ENCODE measurements around the gene ABCD1. TPM values are rescaled to one million over a fixed set of nuclear protein-coding genes. Genes with fewer than 3 reads are reported as not detected.

ABCD1 gene
- total RNA-seq, 1 donor from 2014 or later, result 11.0 TPM

- intact Hi-C loops (cut with DNase I), result no loop called here
- peaks cover 20% of the 10 kb centered on the region for H3K4me1 ChIP-seq
- no peak overlapping the region for H3K4me3 ChIP-seq
- no peaks in the 10 kb centered on the region for H3K9me3 ChIP-seq
- no peaks in the 10 kb centered on the region for H3K27me3 ChIP-seq
- TF ChIP-seq CTCF (IDR thresholded peaks at IDR 0.05) (no peak), POLR2AphosphoS5 (IDR thresholded peaks at IDR 0.05; ENCODE audit: insufficient read depth in 1 of 2, low read depth in 1 of 2) (no peak)
- H3K27ac ChIP-seq, result no peak overlapping the region
- no peaks in the 10 kb centered on the region for H3K36me3 ChIP-seq
- DNase-seq (ENCODE audit: extremely low spot score in 2 of 2), result no peak
Observed at GRCh38 chrX:153769865-153770600, 45.4 kb downstream of the ABCD1 start.

- Histone ChIP-seq H3K27ac (no peak overlapping the region), H3K36me3 (no peaks in the 10 kb centered on the region), H3K4me1 (peaks cover 12% of the 10 kb centered on the region), H3K4me3 (no peak overlapping the region), H3K9me3 (no peaks in the 10 kb centered on the region), H3K27me3 (no peaks in the 10 kb centered on the region)
- TF ChIP-seq POLR2AphosphoS5 (IDR thresholded peaks at IDR 0.05; ENCODE audit: insufficient read depth in 1 of 2, low read depth in 1 of 2) (no peak), POLR2A (IDR thresholded peaks at IDR 0.05) (no peak), CTCF (IDR thresholded peaks at IDR 0.05) (no peak)
- no peak for DNase-seq (ENCODE audit: extremely low spot score in 2 of 2)
- intact Hi-C loops (cut with DNase I), result no loop called here
Observed at GRCh38 chrX:153770601-153771414, 46.2 kb downstream of the ABCD1 start.

- no peak overlapping the region for H3K4me3 ChIP-seq
- no peaks in the 10 kb centered on the region for H3K27me3 ChIP-seq
- no peak overlapping the region for H3K27ac ChIP-seq
- intact Hi-C loops (cut with DNase I), result no loop called here
- no peaks in the 10 kb centered on the region for H3K9me3 ChIP-seq
- H3K36me3 ChIP-seq, result no peaks in the 10 kb centered on the region
- H3K4me1 ChIP-seq, result peaks cover 4% of the 10 kb centered on the region
- no peak for DNase-seq (ENCODE audit: extremely low spot score in 2 of 2)
- no peak for TF ChIP-seq CTCF (IDR thresholded peaks at IDR 0.05)
- TF ChIP-seq POLR2AphosphoS5 (IDR thresholded peaks at IDR 0.05; ENCODE audit: insufficient read depth in 1 of 2, low read depth in 1 of 2), result no peak
- TF ChIP-seq POLR2A (IDR thresholded peaks at IDR 0.05), result no peak
Observed at GRCh38 chrX:153771415-153772315, 47.0 kb downstream of the ABCD1 start.

- TF ChIP-seq POLR2AphosphoS5 (IDR thresholded peaks at IDR 0.05; ENCODE audit: insufficient read depth in 1 of 2, low read depth in 1 of 2) (no peak), CTCF (IDR thresholded peaks at IDR 0.05) (no peak)
- no peaks in the 10 kb centered on the region for H3K36me3 ChIP-seq
Observed at GRCh38 chrX:153772316-153773217, 47.9 kb downstream of the ABCD1 start.

More at GRCh38 chrX:153772316-153773217, 47.9 kb downstream of the ABCD1 start:
- Histone ChIP-seq H3K4me1 (no peaks in the 10 kb centered on the region), H3K4me3 (no peak overlapping the region), H3K27ac (no peak overlapping the region), H3K27me3 (no peaks in the 10 kb centered on the region), H3K9me3 (no peaks in the 10 kb centered on the region)
- no peak for DNase-seq (ENCODE audit: extremely low spot score in 2 of 2)
- intact Hi-C loops (cut with DNase I), result no loop called here
